Fibroblast of villous mesenchyme (primary cell): ENCODE results near the gene NR1I3. TPM values are rescaled to one million over a fixed set of nuclear protein-coding genes. Genes with fewer than 3 reads are reported as not detected.
"Not testable (repeated sequence)": the region's sequence is repeated elsewhere in the genome, so short reads cannot be mapped to it uniquely, and the experiment has no call there.

Experiments used
- DNase-seq: peaks from one replicate; pipeline ENCODE4 v3.0.0-alpha.2; 2010; ENCODE audit warnings: low read depth
- H3K4me3 ChIP-seq: 2 replicates; pipeline ENCODE4 v1.5.1; 2011; ENCODE audit warnings: low read depth, mild to moderate bottlenecking, low read length
- CTCF ChIP-seq: IDR thresholded peaks from 2 replicates; pipeline ENCODE4 v1.5.1; 2012; ENCODE audit warnings: low read depth, mild to moderate bottlenecking, low read length; ENCODE audit not compliant: insufficient read depth
- total RNA-seq: library from RNA; depleted of rRNA; stranded (reverse); fragments of >200 nt; gene quantifications from 2 replicates; pipeline ENCODE4 v1.2.3, GENCODE V29; 2012

NR1I3 gene
- total RNA-seq, 1 donor: not detected

- TF ChIP-seq CTCF: no peak
- no peak for DNase-seq
- H3K4me3 ChIP-seq: no peak overlapping the region
Measured at GRCh38 chr1:161250829-161251228, 12.8 kb upstream of the NR1I3 start.

- H3K4me3 ChIP-seq, DNase-seq: not testable (repeated sequence)
Measured at GRCh38 chr1:161250100-161250499, 12.1 kb upstream of the NR1I3 start.

DNA sequence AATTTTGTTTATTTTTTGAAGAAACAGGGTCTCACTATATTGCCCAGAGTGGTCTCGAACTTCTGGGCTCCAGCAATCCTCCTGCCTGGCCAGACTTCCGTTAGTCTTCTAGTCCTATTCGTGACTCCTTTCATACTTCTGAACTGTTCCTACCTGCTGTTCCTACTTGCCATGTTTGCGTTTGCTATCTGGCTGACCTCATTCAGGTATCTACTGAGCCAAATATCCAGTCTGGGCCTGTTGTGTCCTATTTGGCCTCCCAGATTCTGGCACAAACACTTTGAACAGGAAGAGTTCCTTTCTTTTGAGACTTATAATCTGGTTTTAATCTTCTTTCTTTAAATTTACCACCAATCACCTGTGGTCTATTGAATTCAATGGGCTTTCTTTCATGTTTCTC is 6.9 kb upstream of the NR1I3 start:
- no peak for DNase-seq
- TF ChIP-seq CTCF: no peak
- H3K4me3 ChIP-seq: no peak overlapping the region

DNA sequence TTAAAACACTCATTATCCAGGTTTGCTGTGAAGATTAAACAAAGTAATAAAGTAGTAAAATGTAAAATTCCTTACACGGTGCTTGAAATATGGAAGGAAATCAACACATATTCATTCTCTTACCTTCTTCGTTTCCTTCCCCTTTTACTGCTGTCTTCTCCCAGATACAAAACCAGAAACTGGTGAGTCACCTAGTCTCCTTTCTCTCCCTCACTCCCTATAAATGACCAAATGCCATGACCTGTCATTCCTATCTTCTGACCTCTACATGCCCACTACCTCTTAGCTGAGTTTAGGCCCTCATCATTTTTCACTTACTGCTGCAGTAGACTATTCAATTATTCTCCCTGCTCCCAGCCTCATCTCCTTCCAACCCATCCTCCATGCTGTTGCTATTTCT is 4.3 kb upstream of the NR1I3 start:
- DNase-seq: no peak
- no peak overlapping the region for H3K4me3 ChIP-seq
- no peak for TF ChIP-seq CTCF

DNA sequence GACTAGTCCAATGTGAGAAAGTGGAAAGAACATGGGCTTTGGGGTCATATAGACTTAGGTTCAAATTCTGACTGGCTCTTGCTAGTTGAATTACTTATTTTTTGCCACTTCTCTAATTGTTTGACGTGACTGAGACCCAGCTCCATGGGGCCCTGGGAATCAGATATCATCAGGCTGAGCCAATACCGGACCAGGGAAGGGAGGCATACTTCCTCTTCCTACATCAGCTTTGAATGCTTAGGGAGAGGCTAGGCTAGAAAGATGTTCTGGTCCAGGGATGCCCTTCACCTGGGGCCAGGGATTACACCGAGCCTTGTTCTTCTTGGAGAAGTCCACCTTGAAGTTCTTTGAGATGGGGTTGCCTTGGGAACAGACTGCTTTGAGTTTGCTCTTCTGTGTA is 3.7 kb upstream of the NR1I3 start:
- no peak for TF ChIP-seq CTCF
- DNase-seq: no peak
- no peak overlapping the region for H3K4me3 ChIP-seq

GRCh38 chr1:161235957-161236775 is 1.8 kb downstream of the NR1I3 start:
- no peak for TF ChIP-seq CTCF
- DNase-seq: no peak
- H3K4me3 ChIP-seq: no peak overlapping the region

DNA sequence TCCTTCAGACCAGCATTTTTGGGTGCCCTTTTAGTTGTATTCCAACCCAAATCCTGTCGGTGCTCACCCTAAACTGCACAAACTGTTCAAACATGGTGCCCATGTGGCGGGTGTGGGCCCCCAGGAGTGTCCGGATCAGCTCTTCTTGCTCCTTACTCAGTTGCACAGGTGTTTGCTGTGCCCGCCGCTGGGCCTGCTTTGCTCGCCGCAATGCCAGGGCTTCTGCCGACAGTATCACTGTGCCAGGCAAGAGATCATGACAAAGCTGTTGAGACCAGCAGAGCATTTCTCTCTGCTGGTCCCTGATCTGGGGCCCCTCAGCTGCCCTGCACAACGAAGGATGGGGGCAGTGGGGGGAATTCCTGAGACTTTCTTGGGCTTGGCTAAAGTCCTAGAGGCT is 4.9 kb downstream of the NR1I3 start:
- no peak overlapping the region for H3K4me3 ChIP-seq
- no peak for DNase-seq
- TF ChIP-seq CTCF: no peak
